A549 (cell line): ENCODE measurements around the gene SMIM8. TPM values are rescaled to one million over a fixed set of nuclear protein-coding genes. Genes with fewer than 3 reads are reported as not detected.

Experiments
- ATAC-seq, 2 experiments: fragments of 200-7000 bp in 1 of 2; fragments of >200 bp in 1 of 2; cut with Nextera tagmentation in 1 of 2; cut with Tn5 transposase in 1 of 2; 3 replicates each; pipeline versions ENCODE4 v1.8.0 to v1.9.1; 2018 to 2020; ENCODE audit warnings: mild to moderate bottlenecking in 1 of 2, moderate library complexity in 1 of 2
- CTCF ChIA-PET: fragments of 300-600 bp; sonication (Branson Sonifier 250); formaldehyde crosslinking; extraction: SDS; loops from one replicate; lab custom pipeline; 2021; ENCODE audit warnings: antibody characterized with exemption, inconsistent platforms; lab: Yijun Ruan, JAX
- POLR2A ChIA-PET: fragments of 350-600 bp; formaldehyde crosslinking; extraction: SDS; loops from one replicate; lab custom pipeline; 2021; ENCODE audit warnings: antibody characterized with exemption, inconsistent platforms; lab: Yijun Ruan, JAX
- DNase-seq, 2 experiments: peaks; one replicate each; pipeline versions ENCODE4 v3.0.0 to v3.0.0-alpha.2; 2011 to 2016; ENCODE audit warnings: low read depth in 1 of 2, low spot score in 1 of 2
- FAIRE-seq: peaks from 2 replicates; lab custom pipeline; 2011; peaks lifted over from hg19 to GRCh38; lab: Jason Lieb, UNC
- H3K27ac ChIP-seq, 2 experiments: fragments of >200 bp; sonication (Bioruptor Twin); formaldehyde crosslinking; 3 replicates each; pipeline ENCODE4 v1.5.1; 2016 to 2017
- H3K4me1 ChIP-seq: fragments of >200 bp; sonication (Bioruptor Twin); formaldehyde crosslinking; 3 replicates; pipeline ENCODE4 v1.6.1; 2016
- H3K4me2 ChIP-seq: fragments of >200 bp; sonication (Bioruptor Twin); formaldehyde crosslinking; 3 replicates; pipeline ENCODE4 v1.6.1; 2016
- H3K4me3 ChIP-seq: fragments of >200 bp; sonication (Bioruptor Twin); formaldehyde crosslinking; 3 replicates; pipeline ENCODE4 v1.5.1; 2016
- H3K9me3 ChIP-seq: fragments of >200 bp; sonication (Bioruptor Twin); formaldehyde crosslinking; 3 replicates; pipeline ENCODE4 v1.6.1; 2016
- ATOH8 ChIP-seq: fragments of 250-450 bp; sonication (Bioruptor Pico); IDR thresholded peaks from 2 replicates; pipeline ENCODE4 v1.5.0; 2020; ENCODE audit warnings: low read depth, mild to moderate bottlenecking, moderate library complexity
- BCL3 ChIP-seq: fragments of >200 bp; sonication (Bioruptor Twin); formaldehyde crosslinking; IDR thresholded peaks from 3 replicates; pipeline ENCODE4 v1.6.1; 2016
- CEBPB ChIP-seq, 2 experiments: fragments of >200 bp in 1 of 2; sonication (Bioruptor Twin) in 1 of 2; formaldehyde crosslinking in 1 of 2; IDR thresholded peaks; 2 replicates each; pipeline ENCODE4 v1.6.1; 2012 to 2016
- CHD2 ChIP-seq: fragments of 150-350 bp; IDR thresholded peaks from 2 replicates; pipeline ENCODE4 v1.6.1; 2014; ENCODE audit warnings: low read length; ENCODE audit not compliant: partially characterized antibody
- CHD4 ChIP-seq: fragments of 200-600 bp; sonication (generic); IDR thresholded peaks from 2 replicates; pipeline ENCODE4 v1.6.1; 2016; ENCODE audit warnings: antibody characterized with exemption, mild to moderate bottlenecking, borderline replicate concordance
- CTCF ChIP-seq: fragments of >200 bp; sonication (Bioruptor Twin); formaldehyde crosslinking; IDR thresholded peaks from 3 replicates; pipeline ENCODE4 v1.5.1; 2016
- ELK1 ChIP-seq: fragments of 150-350 bp; IDR thresholded peaks from 2 replicates; pipeline ENCODE4 v1.6.1; 2014; ENCODE audit warnings: low read depth, mild to moderate bottlenecking, low read length
- FOSL2 ChIP-seq, 2 experiments: fragments of 450-650 bp in 1 of 2; fragments of >200 bp in 1 of 2; sonication (Bioruptor Twin) in 1 of 2; formaldehyde crosslinking; IDR thresholded peaks; 2 replicates each; pipeline versions ENCODE4 v1.5.0 to v1.6.1; 2016 to 2020; ENCODE audit warnings: mild to moderate bottlenecking in 1 of 2, moderate library complexity in 1 of 2
- HDAC2 ChIP-seq: fragments of 200-600 bp; sonication (generic); IDR thresholded peaks from 2 replicates; pipeline ENCODE4 v1.6.1; 2016
- HEYL ChIP-seq: fragments of 250-450 bp; sonication (Bioruptor Pico); IDR thresholded peaks from 2 replicates; pipeline ENCODE4 v1.8.0; 2021; ENCODE audit warnings: mild to moderate bottlenecking, moderate library complexity
- HOXB5 ChIP-seq: fragments of 250-450 bp; sonication (Bioruptor Pico); IDR thresholded peaks from 2 replicates; pipeline ENCODE4 v1.5.0; 2020; ENCODE audit warnings: mild to moderate bottlenecking, moderate library complexity
- PBX3 ChIP-seq: IDR thresholded peaks from 2 replicates; pipeline ENCODE4 v1.6.1; 2012
- POLR2A ChIP-seq: IDR thresholded peaks from 2 replicates; pipeline ENCODE4 v1.6.1; 2012; ENCODE audit warnings: mild to moderate bottlenecking, low read length
- POLR2AphosphoS2 ChIP-seq: conservative IDR thresholded peaks from 2 replicates; pipeline ENCODE4 v1.6.1; 2012; ENCODE audit warnings: low read length, improper control_type of control experiment, inconsistent platforms
- RAD21 ChIP-seq, 2 experiments: fragments of >200 bp in 1 of 2; sonication (Bioruptor Twin) in 1 of 2; formaldehyde crosslinking in 1 of 2; IDR thresholded peaks in 1 of 2; conservative IDR thresholded peaks in 1 of 2; 2 replicates in 1 of 2; 3 replicates in 1 of 2; pipeline ENCODE4 v1.6.1; 2012 to 2018; ENCODE audit warnings: inconsistent platforms in 1 of 2
- REST ChIP-seq: fragments of 200-600 bp; sonication (generic); IDR thresholded peaks from 2 replicates; pipeline ENCODE4 v1.6.1; 2016; ENCODE audit warnings: antibody characterized with exemption, mild to moderate bottlenecking, moderate library complexity
- SREBF2 ChIP-seq: fragments of 450-650 bp; IDR thresholded peaks from 2 replicates; pipeline ENCODE4 v1.6.1; 2014; ENCODE audit warnings: mild to moderate bottlenecking, moderate library complexity
- TFCP2L1 ChIP-seq: fragments of 250-450 bp; sonication (Bioruptor Pico); IDR thresholded peaks from 2 replicates; pipeline ENCODE4 v1.5.0; 2021; ENCODE audit warnings: mild to moderate bottlenecking
- ZC3H11A ChIP-seq: fragments of 450-650 bp; IDR thresholded peaks from 2 replicates; pipeline ENCODE4 v1.6.1; 2014; ENCODE audit warnings: antibody characterized with exemption, mild to moderate bottlenecking
- WGBS: methylation state at CpG from one replicate; pipeline ENCODE4 v1.1.6; 2017; ENCODE audit errors: missing lambda C conversion rate; 5-methylcytosine and 5-hydroxymethylcytosine counted together
- polyA plus RNA-seq, 4 experiments: library from polyadenylated mRNA; depleted of rRNA in 3 of 4; stranded (reverse); fragments of >200 nt; fragmentation: RNase III in 1 of 4; extraction: RNeasy Plus Mini Kit Qiagen cat#74134 plus additional on column Dnase treatment in 1 of 4; gene quantifications; 2 replicates in 3 of 4; 3 replicates in 1 of 4; pipeline ENCODE4 v1.2.3, GENCODE V29; 2011 to 2017

The SMIM8 gene
- polyA plus RNA-seq, 2 of the 4 experiments (the other 2 are of a cell fraction): 2.8 to 6.9 TPM

GRCh38 chr6:87384449-87384848 is 62.1 kb downstream of the SMIM8 start:
- Histone ChIP-seq H3K9me3 (no peaks in the 10 kb centered on the region), H3K4me1 (no peaks in the 10 kb centered on the region), H3K4me3 (no peak overlapping the region), H3K4me2 (no peak overlapping the region), H3K27ac (no peak overlapping the region)
- CTCF ChIA-PET: interaction anchor here (1.0 kb wide), 2 partner anchors 8 to 9 kb away, joined by 3 to 5 read pairs; no protein-coding TSS in a partner anchor
- no peak for ATAC-seq
- no peak for FAIRE-seq
- WGBS: 78% methylated on average over 3 of the region's 3 CpGs
- POLR2A ChIA-PET: no interaction called here
- no peak for TF ChIP-seq ATOH8
- no peak for TF ChIP-seq POLR2A
- TF ChIP-seq PBX3: no peak
- no peak for TF ChIP-seq HEYL (CRISPR knock-in tag)
- TF ChIP-seq HDAC2: no peak
- no peak for TF ChIP-seq BCL3
- no peak for TF ChIP-seq FOSL2 (IDR thresholded peaks at IDR 0.05)
- TF ChIP-seq FOSL2 (CRISPR knock-in tag; IDR thresholded peaks at IDR 0.05): no peak
- no peak for TF ChIP-seq POLR2AphosphoS2
- TF ChIP-seq HOXB5 (CRISPR knock-in tag): no peak
- TF ChIP-seq CHD4: no peak
- TF ChIP-seq TFCP2L1 (CRISPR knock-in tag): no peak
- no peak for TF ChIP-seq CEBPB (IDR thresholded peaks at IDR 0.05)
- TF ChIP-seq ZC3H11A: no peak
- no peak for TF ChIP-seq REST
- TF ChIP-seq ELK1: no peak
- TF ChIP-seq SREBF2: no peak
- no peak for DNase-seq

- Histone ChIP-seq H3K9me3 (no peaks in the 10 kb centered on the region), H3K27ac (no peak overlapping the region), H3K4me1 (no peaks in the 10 kb centered on the region), H3K4me2 (no peak overlapping the region), H3K4me3 (no peak overlapping the region)
- ATAC-seq: peak; percentile 50 to 78; a peak in 5 of 6 replicates
- peak; percentile 15 to 20 for DNase-seq
- no peak for FAIRE-seq
- TF ChIP-seq CHD2 (no peak), CTCF (peak; percentile 26; the same call in 2 of the 3 replicates), RAD21 (conservative IDR thresholded peaks at IDR 0.05 in 1 of 2, IDR thresholded peaks at IDR 0.05 in 1 of 2) (peak in 1 of 2 experiments; percentile 43; a peak in 2 of 5 replicates), SREBF2 (no peak)
- POLR2A ChIA-PET: no interaction called here
- CTCF ChIA-PET: interaction anchor here (1.2 kb wide), 1 partner anchor 252 kb away, joined by 6 read pairs; no protein-coding TSS in a partner anchor
- 36% methylated on average over 3 of the region's 3 CpGs for WGBS
Measured at GRCh38 chr6:87391334-87391733, 68.9 kb downstream of the SMIM8 start.
